ENCODE results near the gene PDAP1. TPM values are rescaled to one million over a fixed set of nuclear protein-coding genes. Genes with fewer than 3 reads are reported as not detected.
"Not testable (repeated sequence)": the region's sequence is repeated elsewhere in the genome, so short reads cannot be mapped to it uniquely, and the experiment has no call there.

The PDAP1 gene
- total RNA-seq, 1 donor from 2014 or later: 49.6 TPM

DNA sequence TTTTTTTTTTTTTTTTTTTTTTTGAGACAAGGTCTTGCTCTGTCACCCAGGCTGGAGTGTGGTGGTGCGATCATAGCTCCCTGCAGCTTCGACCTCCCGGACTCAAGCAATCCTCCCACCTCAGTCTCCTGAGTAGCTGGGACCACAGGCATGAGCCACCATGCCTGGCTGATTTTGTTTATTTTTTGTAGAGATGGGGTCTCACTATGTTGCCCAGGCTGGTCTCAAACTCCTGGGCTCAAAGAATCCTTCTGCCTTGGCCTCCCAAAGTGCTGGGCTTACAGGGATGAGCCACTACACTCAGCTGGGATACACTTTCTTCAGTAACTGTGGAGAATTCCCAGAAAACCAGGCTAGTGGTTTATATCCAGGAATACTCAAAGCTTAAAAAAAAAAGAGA is 57.8 kb downstream of the PDAP1 start:
- not testable (repeated sequence) for DNase-seq

Other genes with a start within 250 kb of the PDAP1 start
- not detected for gene KPNA7, start 200.5 kb downstream of the PDAP1 start, total RNA-seq
- not detected for gene MYH16, start 135.8 kb downstream of the PDAP1 start, total RNA-seq
- gene ARPC1A, start 82.7 kb downstream of the PDAP1 start, total RNA-seq: 60.1 TPM
- gene ARPC1B, start 33.9 kb downstream of the PDAP1 start, total RNA-seq: 52.4 TPM
- gene BUD31, start 372 bp upstream of the PDAP1 start, total RNA-seq: 35.9 TPM
- gene PTCD1, start 30.2 kb upstream of the PDAP1 start, total RNA-seq: 6.8 TPM
- 26.3 TPM for gene CPSF4, start 30.3 kb upstream of the PDAP1 start, total RNA-seq
- gene ATP5MF, start 57.6 kb upstream of the PDAP1 start, total RNA-seq: 769 TPM
- gene ZNF789, start 64.3 kb upstream of the PDAP1 start, total RNA-seq: 15.7 TPM
- gene ZNF394, start 91.7 kb upstream of the PDAP1 start, total RNA-seq: 31.0 TPM
- gene ZKSCAN5, start 96.1 kb upstream of the PDAP1 start, total RNA-seq: 11.9 TPM
- gene FAM200A, start 143.5 kb upstream of the PDAP1 start, total RNA-seq: 7.3 TPM
- gene ZNF655, start 150.0 kb upstream of the PDAP1 start, total RNA-seq: 106 TPM
- not detected for gene TMEM225B, start 189.7 kb upstream of the PDAP1 start, total RNA-seq
- 14.3 TPM for gene ZSCAN25, start 208.3 kb upstream of the PDAP1 start, total RNA-seq